ENCODE measurements around the gene IL23A.

IL23A gene

GRCh38 chr12:56338308-56339157 is at the start of gene IL23A:
Gene IL23A, plus strand, starts transcription at chr12:56338884. Its CDS starts 161 bp downstream, at chr12:56339045.
- Histone ChIP-seq H3K9ac (peak within 1 kb of the TSS; percentile 46), H2AFZ (ENCODE audit: low read depth) (peak within 1 kb of the TSS; percentile 74), H3K27me3 (ENCODE audit: insufficient read depth, low read depth) (no peaks in the 10 kb centered on the region), H4K20me1 (ENCODE audit: insufficient read depth) (no peaks in the 10 kb centered on the region), H3K4me1 (ENCODE audit: low read depth, poor library complexity, severe bottlenecking) (peaks cover 61% of the 10 kb centered on the region), H3K79me2 (ENCODE audit: insufficient read depth, low read depth) (no peaks in the 10 kb centered on the region), H3K4me3 (IDR thresholded peaks at IDR 0.05; ENCODE audit: insufficient read depth, low read depth, low read length) (no peak within 1 kb of the TSS), H3K4me2 (peak within 1 kb of the TSS; percentile 88), H3K36me3 (ENCODE audit: insufficient read depth) (no peaks in the 10 kb centered on the region), H3K27ac (peak within 1 kb of the TSS; percentile 76)
- no peak for TF ChIP-seq CTCF (conservative IDR thresholded peaks at IDR 0.05; ENCODE audit: low read depth, low read length)

GRCh38 chr12:56293795-56294194 is 44.9 kb upstream of the IL23A start:
- no peak overlapping the region for H3K27ac ChIP-seq
- H3K79me2 ChIP-seq (ENCODE audit: insufficient read depth, low read depth) = peaks cover 100% of the 10 kb centered on the region
- peaks cover 33% of the 10 kb centered on the region; the same call in 1 of the 2 replicates for H3K36me3 ChIP-seq (ENCODE audit: insufficient read depth)
- H3K9ac ChIP-seq = no peak overlapping the region
- no peak overlapping the region for H3K4me2 ChIP-seq
- peaks cover 19% of the 10 kb centered on the region; the same call in 1 of the 2 replicates for H4K20me1 ChIP-seq (ENCODE audit: insufficient read depth)
- TF ChIP-seq CTCF (conservative IDR thresholded peaks at IDR 0.05; ENCODE audit: low read depth, low read length) = no peak
- no peak overlapping the region for H3K4me3 ChIP-seq (IDR thresholded peaks at IDR 0.05; ENCODE audit: insufficient read depth, low read depth, low read length)
- H3K27me3 ChIP-seq (ENCODE audit: insufficient read depth, low read depth) = no peaks in the 10 kb centered on the region
- H2AFZ ChIP-seq (ENCODE audit: low read depth) = no peak overlapping the region
- H3K4me1 ChIP-seq (ENCODE audit: low read depth, poor library complexity, severe bottlenecking) = peaks cover 41% of the 10 kb centered on the region

GRCh38 chr12:56296295-56296694 is 42.4 kb upstream of the IL23A start:
- no peak overlapping the region for H3K27ac ChIP-seq
- H3K4me2 ChIP-seq = no peak overlapping the region
- H2AFZ ChIP-seq (ENCODE audit: low read depth) = no peak overlapping the region
- peaks cover 95% of the 10 kb centered on the region for H3K79me2 ChIP-seq (ENCODE audit: insufficient read depth, low read depth)
- no peaks in the 10 kb centered on the region for H3K27me3 ChIP-seq (ENCODE audit: insufficient read depth, low read depth)
- H3K36me3 ChIP-seq (ENCODE audit: insufficient read depth) = peaks cover 16% of the 10 kb centered on the region; the same call in 1 of the 2 replicates
- peaks cover 41% of the 10 kb centered on the region for H3K4me1 ChIP-seq (ENCODE audit: low read depth, poor library complexity, severe bottlenecking)
- TF ChIP-seq CTCF (conservative IDR thresholded peaks at IDR 0.05; ENCODE audit: low read depth, low read length) = no peak
- no peak overlapping the region for H3K4me3 ChIP-seq (IDR thresholded peaks at IDR 0.05; ENCODE audit: insufficient read depth, low read depth, low read length)
- H4K20me1 ChIP-seq (ENCODE audit: insufficient read depth) = peaks cover 19% of the 10 kb centered on the region; the same call in 1 of the 2 replicates
- no peak overlapping the region for H3K9ac ChIP-seq

GRCh38 chr12:56297400-56297799 is 41.3 kb upstream of the IL23A start:
- peaks cover 7% of the 10 kb centered on the region; the same call in 1 of the 2 replicates for H3K36me3 ChIP-seq (ENCODE audit: insufficient read depth)
- no peak overlapping the region for H2AFZ ChIP-seq (ENCODE audit: low read depth)
- H3K9ac ChIP-seq = no peak overlapping the region
- no peak overlapping the region for H3K4me3 ChIP-seq (IDR thresholded peaks at IDR 0.05; ENCODE audit: insufficient read depth, low read depth, low read length)
- H3K27me3 ChIP-seq (ENCODE audit: insufficient read depth, low read depth) = no peaks in the 10 kb centered on the region
- H4K20me1 ChIP-seq (ENCODE audit: insufficient read depth) = peaks cover 19% of the 10 kb centered on the region; the same call in 1 of the 2 replicates
- H3K4me1 ChIP-seq (ENCODE audit: low read depth, poor library complexity, severe bottlenecking) = peaks cover 52% of the 10 kb centered on the region
- no peak overlapping the region; the same call in 1 of the 2 replicates for H3K27ac ChIP-seq
- peak overlapping the region; percentile 99; the same call in 1 of the 2 replicates for H3K4me2 ChIP-seq
- no peak for TF ChIP-seq CTCF (conservative IDR thresholded peaks at IDR 0.05; ENCODE audit: low read depth, low read length)
- H3K79me2 ChIP-seq (ENCODE audit: insufficient read depth, low read depth) = peaks cover 85% of the 10 kb centered on the region
